Measurements from ENCODE around the gene ERF. TPM values are rescaled to one million over a fixed set of nuclear protein-coding genes. Genes with fewer than 3 reads are reported as not detected.

Gene ERF
- total and polyA plus RNA-seq, 10 of the 15 experiments (the other 5 are each of a cell fraction or from before 2014, with no cell fraction given), result 0.02 to 51.8 (median 14.4) TPM

GRCh38 chr19:42279902-42280814 is 25.2 kb upstream of the ERF start (continued):
- TF ChIP-seq, protein P1, sequence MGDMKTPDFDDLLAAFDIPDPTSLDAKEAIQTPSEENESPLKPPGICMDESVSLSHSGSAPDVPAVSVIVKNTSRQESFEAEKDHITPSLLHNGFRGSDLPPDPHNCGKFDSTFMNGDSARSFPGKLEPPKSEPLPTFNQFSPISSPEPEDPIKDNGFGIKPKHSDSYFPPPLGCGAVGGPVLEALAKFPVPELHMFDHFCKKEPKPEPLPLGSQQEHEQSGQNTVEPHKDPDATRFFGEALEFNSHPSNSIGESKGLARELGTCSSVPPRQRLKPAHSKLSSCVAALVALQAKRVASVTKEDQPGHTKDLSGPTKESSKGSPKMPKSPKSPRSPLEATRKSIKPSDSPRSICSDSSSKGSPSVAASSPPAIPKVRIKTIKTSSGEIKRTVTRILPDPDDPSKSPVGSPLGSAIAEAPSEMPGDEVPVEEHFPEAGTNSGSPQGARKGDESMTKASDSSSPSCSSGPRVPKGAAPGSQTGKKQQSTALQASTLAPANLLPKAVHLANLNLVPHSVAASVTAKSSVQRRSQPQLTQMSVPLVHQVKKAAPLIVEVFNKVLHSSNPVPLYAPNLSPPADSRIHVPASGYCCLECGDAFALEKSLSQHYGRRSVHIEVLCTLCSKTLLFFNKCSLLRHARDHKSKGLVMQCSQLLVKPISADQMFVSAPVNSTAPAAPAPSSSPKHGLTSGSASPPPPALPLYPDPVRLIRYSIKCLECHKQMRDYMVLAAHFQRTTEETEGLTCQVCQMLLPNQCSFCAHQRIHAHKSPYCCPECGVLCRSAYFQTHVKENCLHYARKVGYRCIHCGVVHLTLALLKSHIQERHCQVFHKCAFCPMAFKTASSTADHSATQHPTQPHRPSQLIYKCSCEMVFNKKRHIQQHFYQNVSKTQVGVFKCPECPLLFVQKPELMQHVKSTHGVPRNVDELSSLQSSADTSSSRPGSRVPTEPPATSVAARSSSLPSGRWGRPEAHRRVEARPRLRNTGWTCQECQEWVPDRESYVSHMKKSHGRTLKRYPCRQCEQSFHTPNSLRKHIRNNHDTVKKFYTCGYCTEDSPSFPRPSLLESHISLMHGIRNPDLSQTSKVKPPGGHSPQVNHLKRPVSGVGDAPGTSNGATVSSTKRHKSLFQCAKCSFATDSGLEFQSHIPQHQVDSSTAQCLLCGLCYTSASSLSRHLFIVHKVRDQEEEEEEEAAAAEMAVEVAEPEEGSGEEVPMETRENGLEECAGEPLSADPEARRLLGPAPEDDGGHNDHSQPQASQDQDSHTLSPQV (IDR thresholded peaks at IDR 0.05), result no peak
- TF ChIP-seq, protein P2, sequence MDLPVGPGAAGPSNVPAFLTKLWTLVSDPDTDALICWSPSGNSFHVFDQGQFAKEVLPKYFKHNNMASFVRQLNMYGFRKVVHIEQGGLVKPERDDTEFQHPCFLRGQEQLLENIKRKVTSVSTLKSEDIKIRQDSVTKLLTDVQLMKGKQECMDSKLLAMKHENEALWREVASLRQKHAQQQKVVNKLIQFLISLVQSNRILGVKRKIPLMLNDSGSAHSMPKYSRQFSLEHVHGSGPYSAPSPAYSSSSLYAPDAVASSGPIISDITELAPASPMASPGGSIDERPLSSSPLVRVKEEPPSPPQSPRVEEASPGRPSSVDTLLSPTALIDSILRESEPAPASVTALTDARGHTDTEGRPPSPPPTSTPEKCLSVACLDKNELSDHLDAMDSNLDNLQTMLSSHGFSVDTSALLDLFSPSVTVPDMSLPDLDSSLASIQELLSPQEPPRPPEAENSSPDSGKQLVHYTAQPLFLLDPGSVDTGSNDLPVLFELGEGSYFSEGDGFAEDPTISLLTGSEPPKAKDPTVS (IDR thresholded peaks at IDR 0.05; ENCODE audit: low read depth, low read length), result no peak
- TF ChIP-seq SPI1 (IDR thresholded peaks at IDR 0.05; ENCODE audit: borderline replicate concordance, insufficient read depth, low read depth, low read length) (no peak), ELK1 (IDR thresholded peaks at IDR 0.05; ENCODE audit: low read depth, low read length) (0 out of 2 replicates have a peak, but pooled peaks have one; percentile 18), DPF2 (IDR thresholded peaks at IDR 0.05) (peak; percentile 74), NFIC (IDR thresholded peaks at IDR 0.05; ENCODE audit: low read depth, low read length) (no peak), PRDM15 (CRISPR knock-in tag; IDR thresholded peaks at IDR 0.05) (no peak), POU2F2 (IDR thresholded peaks at IDR 0.05; ENCODE audit: borderline replicate concordance, low read depth, low read length) (no peak), CREM (IDR thresholded peaks at IDR 0.05; ENCODE audit: low read depth) (0 out of 2 replicates have a peak, but pooled peaks have one; percentile 23), PKNOX1 (IDR thresholded peaks at IDR 0.05) (no peak; the same call in 1 of the 2 replicates), USF1 (IDR thresholded peaks at IDR 0.05; ENCODE audit: borderline replicate concordance, extremely low read length, insufficient read depth, low read depth, low read length) (no peak), CBFB (IDR thresholded peaks at IDR 0.05; ENCODE audit: low read depth) (peak; percentile 13; the same call in 1 of the 2 replicates), ZBED1 (IDR thresholded peaks at IDR 0.05; ENCODE audit: borderline replicate concordance) (no peak), STAT3 (IDR thresholded peaks at IDR 0.05; ENCODE audit: low read depth, low read length) (no peak), RCOR1 (conservative IDR thresholded peaks at IDR 0.05; ENCODE audit: low read depth, low read length) (0 out of 2 replicates have a peak, but pooled peaks have one; percentile 16)
